ENCODE measurements around the gene GPATCH4.

DNA sequence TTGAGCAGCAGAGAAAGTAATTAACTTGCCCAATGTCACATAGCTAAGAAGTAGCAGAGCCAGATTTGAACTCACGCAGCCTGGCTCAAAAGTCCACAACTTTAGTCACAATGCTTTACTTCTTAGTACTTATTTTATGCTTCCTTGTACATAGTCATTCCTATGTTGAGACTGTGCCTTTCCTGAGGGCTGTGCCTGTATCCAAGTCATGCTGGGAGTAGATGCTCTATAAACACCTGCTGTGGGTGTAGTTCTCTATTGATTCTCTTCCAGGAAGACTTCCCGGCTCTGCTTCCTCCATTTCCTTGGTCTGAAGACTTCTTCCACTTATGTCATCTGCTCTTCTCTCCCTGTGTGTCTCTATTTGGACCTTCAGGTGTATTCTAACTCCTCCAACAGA lies 45.6 kb downstream of the GPATCH4 start:
- TF ChIP-seq, protein P1, sequence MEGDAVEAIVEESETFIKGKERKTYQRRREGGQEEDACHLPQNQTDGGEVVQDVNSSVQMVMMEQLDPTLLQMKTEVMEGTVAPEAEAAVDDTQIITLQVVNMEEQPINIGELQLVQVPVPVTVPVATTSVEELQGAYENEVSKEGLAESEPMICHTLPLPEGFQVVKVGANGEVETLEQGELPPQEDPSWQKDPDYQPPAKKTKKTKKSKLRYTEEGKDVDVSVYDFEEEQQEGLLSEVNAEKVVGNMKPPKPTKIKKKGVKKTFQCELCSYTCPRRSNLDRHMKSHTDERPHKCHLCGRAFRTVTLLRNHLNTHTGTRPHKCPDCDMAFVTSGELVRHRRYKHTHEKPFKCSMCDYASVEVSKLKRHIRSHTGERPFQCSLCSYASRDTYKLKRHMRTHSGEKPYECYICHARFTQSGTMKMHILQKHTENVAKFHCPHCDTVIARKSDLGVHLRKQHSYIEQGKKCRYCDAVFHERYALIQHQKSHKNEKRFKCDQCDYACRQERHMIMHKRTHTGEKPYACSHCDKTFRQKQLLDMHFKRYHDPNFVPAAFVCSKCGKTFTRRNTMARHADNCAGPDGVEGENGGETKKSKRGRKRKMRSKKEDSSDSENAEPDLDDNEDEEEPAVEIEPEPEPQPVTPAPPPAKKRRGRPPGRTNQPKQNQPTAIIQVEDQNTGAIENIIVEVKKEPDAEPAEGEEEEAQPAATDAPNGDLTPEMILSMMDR (IDR thresholded peaks at IDR 0.05 in 2 of 3, conservative IDR thresholded peaks at IDR 0.05 in 1 of 3; ENCODE audit: borderline replicate concordance in 1 of 3, insufficient read depth in 1 of 3, low read depth in 2 of 3, low read length in 2 of 3): no peak
- TF ChIP-seq SRF (IDR thresholded peaks at IDR 0.05; ENCODE audit: low read depth): no peak
- no peak for TF ChIP-seq SP1 (IDR thresholded peaks at IDR 0.05; ENCODE audit: low read depth)
- no peak for TF ChIP-seq POLR2AphosphoS5 (IDR thresholded peaks at IDR 0.05; ENCODE audit: low read depth, low read length)

All from HCT116 (cell line).